PC-3 (cell line): ENCODE results near the gene PRELID1. TPM values are rescaled to one million over a fixed set of nuclear protein-coding genes. Genes with fewer than 3 reads are reported as not detected.

Experiments used
- ATAC-seq: fragments of 200-7000 bp; cut with Tn5 transposase; 2 replicates; pipeline ENCODE4 v1.9.1; 2020; ENCODE audit warnings: mild to moderate bottlenecking, moderate library complexity
- BruUV-seq: library from RNA; stranded (reverse); fragments of 400-500 nt; replicated peaks from 2 replicates; lab custom pipeline; 2021; lab: Mats Ljungman, UMichigan
- CTCF ChIA-PET: fragments of 300-600 bp; sonication (Branson Sonifier 250); formaldehyde crosslinking; loops from one replicate; lab custom pipeline; 2022; ENCODE audit warnings: antibody characterized with exemption; lab: Charles Lee
- POLR2A ChIA-PET: fragments of 300-600 bp; sonication (Branson Sonifier 250); formaldehyde crosslinking; loops from one replicate; lab custom pipeline; 2022; ENCODE audit warnings: antibody characterized with exemption; ENCODE audit not compliant: unreplicated experiment; lab: Charles Lee
- DNase-seq: peaks from one replicate; pipeline ENCODE4 v3.0.0-alpha.2; 2015
- H2AFZ ChIP-seq: fragments of 300-600 bp; sonication (generic); 2 replicates; pipeline ENCODE4 v1.6.0; 2016; ENCODE audit warnings: antibody characterized with exemption, low read length
- H3F3A ChIP-seq: fragments of 300-600 bp; sonication (generic); one replicate; pipeline ENCODE4 v1.6.0; 2017; ENCODE audit warnings: antibody characterized with exemption, low read length, control low read depth, mild to moderate bottlenecking; ENCODE audit not compliant: unreplicated experiment
- H3K27ac ChIP-seq: fragments of 300-600 bp; sonication (generic); 2 replicates; pipeline ENCODE4 v1.5.1; 2016; ENCODE audit warnings: mild to moderate bottlenecking, low read length
- H3K27me3 ChIP-seq: fragments of 300-600 bp; sonication (generic); 2 replicates; pipeline ENCODE4 v1.6.1; 2016; ENCODE audit warnings: low read length, mixed read lengths
- H3K36me3 ChIP-seq: fragments of 300-600 bp; sonication (generic); 2 replicates; pipeline ENCODE4 v1.6.1; 2016; ENCODE audit warnings: low read depth, mixed run types, low read length, mixed read lengths
- H3K4me1 ChIP-seq: fragments of 300-600 bp; sonication (generic); 2 replicates; pipeline ENCODE4 v1.5.1; 2016; ENCODE audit warnings: low read length; ENCODE audit not compliant: insufficient read depth
- H3K4me2 ChIP-seq: fragments of 300-600 bp; sonication (generic); 2 replicates; pipeline ENCODE4 v1.6.0; 2016; ENCODE audit warnings: low read length
- H3K4me3 ChIP-seq: fragments of 300-600 bp; sonication (generic); 2 replicates; pipeline ENCODE4 v1.5.1; 2016; ENCODE audit warnings: mild to moderate bottlenecking, low read length, mixed read lengths
- H3K79me2 ChIP-seq: fragments of 300-600 bp; sonication (generic); 2 replicates; pipeline ENCODE4 v1.6.1; 2017; ENCODE audit warnings: low read length, mixed read lengths
- H3K9ac ChIP-seq: fragments of 300-600 bp; sonication (generic); 2 replicates; pipeline ENCODE4 v1.6.0; 2016; ENCODE audit warnings: mild to moderate bottlenecking, low read length
- H3K9me2 ChIP-seq: fragments of 300-600 bp; sonication (generic); replicated peaks from 2 replicates; pipeline ENCODE4 v1.6.1; 2016; ENCODE audit warnings: mixed run types, low read length, mixed read lengths
- H3K9me3 ChIP-seq: fragments of 300-600 bp; sonication (generic); 2 replicates; pipeline ENCODE4 v1.6.1; 2016; ENCODE audit warnings: low read length, mixed read lengths
- H4K20me1 ChIP-seq: fragments of 300-600 bp; sonication (generic); 2 replicates; pipeline ENCODE4 v1.6.1; 2016; ENCODE audit warnings: low read length, mixed read lengths
- CTCF ChIP-seq: fragments of 300-600 bp; sonication (generic); conservative IDR thresholded peaks from 2 replicates; pipeline ENCODE4 v1.5.1; 2017; ENCODE audit warnings: antibody characterized with exemption, low read depth, mild to moderate bottlenecking, low read length
- EZH2 ChIP-seq: fragments of 300-600 bp; sonication (generic); IDR thresholded peaks from one replicate; pipeline ENCODE4 v1.6.1; 2017; ENCODE audit warnings: antibody characterized with exemption, mild to moderate bottlenecking, low read length; ENCODE audit not compliant: unreplicated experiment
- EZH2phosphoT487 ChIP-seq: fragments of 300-600 bp; sonication (generic); IDR thresholded peaks from 2 replicates; pipeline ENCODE4 v1.6.1; 2018; ENCODE audit warnings: mild to moderate bottlenecking, antibody characterized with exemption, low read length, borderline replicate concordance
- intact Hi-C: fragments of 100-400 bp; cut with micrococcal nuclease; formaldehyde crosslinking; loops from 2 replicates; pipeline ENCODE4 v1.9.0; 2023
- total RNA-seq: library from RNA; depleted of rRNA; stranded (reverse); fragments of >200 nt; gene quantifications from 2 replicates; pipeline ENCODE4 v1.2.3, GENCODE V29; 2014

The PRELID1 gene
- total RNA-seq, 1 experiment from 2014 or later, result 505 TPM

- Histone ChIP-seq H3K9me2 (no peaks in the 10 kb centered on the region), H2AFZ (no peak overlapping the region), H3F3A (no peaks in the 10 kb centered on the region), H3K36me3 (no peaks in the 10 kb centered on the region), H3K27ac (no peak overlapping the region), H3K4me3 (no peak overlapping the region), H3K79me2 (no peaks in the 10 kb centered on the region), H4K20me1 (no peaks in the 10 kb centered on the region), H3K4me1 (no peaks in the 10 kb centered on the region), H3K9me3 (no peaks in the 10 kb centered on the region), H3K27me3 (no peaks in the 10 kb centered on the region), H3K9ac (no peak overlapping the region), H3K4me2 (no peak overlapping the region)
- DNase-seq (no peak), ATAC-seq (no peak)
- no TSS peak for BruUV-seq
- TF ChIP-seq CTCF (no peak), EZH2phosphoT487 (no peak), EZH2 (no peak)
- ChIA-PET CTCF (no interaction called here), POLR2A (no interaction called here)
- intact Hi-C loops, result loop anchor here (2.0 kb wide), 2 partner anchors 127 to 135 kb away; partner anchors contain the start of gene PRR7
Observed at GRCh38 chr5:177319913-177320588, 16.5 kb downstream of the PRELID1 start.

- ATAC-seq, result no peak
Observed at GRCh38 chr5:177320879-177321278, 17.3 kb downstream of the PRELID1 start.

More at GRCh38 chr5:177320879-177321278, 17.3 kb downstream of the PRELID1 start:
- BruUV-seq, result no TSS peak
- Histone ChIP-seq H2AFZ (no peak overlapping the region), H3K79me2 (no peaks in the 10 kb centered on the region), H3K9me2 (no peaks in the 10 kb centered on the region), H3K27me3 (no peaks in the 10 kb centered on the region), H4K20me1 (no peaks in the 10 kb centered on the region), H3K4me1 (peaks cover 4% of the 10 kb centered on the region), H3F3A (no peaks in the 10 kb centered on the region), H3K27ac (no peak overlapping the region), H3K36me3 (no peaks in the 10 kb centered on the region), H3K4me2 (no peak overlapping the region), H3K9ac (no peak overlapping the region), H3K4me3 (no peak overlapping the region), H3K9me3 (no peaks in the 10 kb centered on the region)
- intact Hi-C loops, result no loop called here
- TF ChIP-seq CTCF (no peak), EZH2 (no peak), EZH2phosphoT487 (no peak)
- POLR2A ChIA-PET, result no interaction called here
- CTCF ChIA-PET, result no interaction called here
- DNase-seq, result no peak
